AG04450 (cell line): ENCODE results near the gene PTCD1. TPM values are rescaled to one million over a fixed set of nuclear protein-coding genes. Genes with fewer than 3 reads are reported as not detected.

Experiments used
- CTCF ChIA-PET: fragments of 300-600, 350-600 bp; formaldehyde crosslinking; extraction: SDS; loops from one replicate; lab custom pipeline; 2022; ENCODE audit warnings: antibody characterized with exemption, inconsistent platforms; lab: Charles Lee
- POLR2A ChIA-PET: fragments of 350-600 bp; formaldehyde crosslinking; extraction: SDS; loops from one replicate; lab custom pipeline; 2021; ENCODE audit warnings: antibody characterized with exemption, inconsistent platforms; lab: Yijun Ruan, JAX
- DNase-seq: peaks from one replicate; pipeline ENCODE4 v3.0.0-alpha.2; 2011; ENCODE audit warnings: low read depth, low spot score
- H3K27ac ChIP-seq: one replicate; pipeline ENCODE4 v1.5.1; 2012; ENCODE audit warnings: low read depth, low read length, control low read depth
- H3K27me3 ChIP-seq: one replicate; pipeline ENCODE4 v1.6.0; 2012; ENCODE audit warnings: low read length; ENCODE audit not compliant: control insufficient read depth, insufficient read depth
- H3K4me3 ChIP-seq: 2 replicates; pipeline ENCODE4 v1.5.1; 2011; ENCODE audit warnings: mild to moderate bottlenecking, low read depth, low read length, control low read depth
- H3K9me3 ChIP-seq: 2 replicates; pipeline ENCODE4 v1.5.1; 2012; ENCODE audit warnings: low read length; ENCODE audit not compliant: control insufficient read depth, insufficient read depth
- CTCF ChIP-seq: IDR thresholded peaks from 2 replicates; pipeline ENCODE4 v1.5.1; 2011; ENCODE audit warnings: low read depth, low read length, control low read depth, inconsistent platforms
- polyA plus RNA-seq: library from polyadenylated mRNA; depleted of rRNA; stranded (reverse); fragments of >200 nt; gene quantifications from 2 replicates; pipeline ENCODE4 v1.2.3, GENCODE V29; 2011

Gene PTCD1
- polyA plus RNA-seq, 1 experiment: 2.7 TPM

- Histone ChIP-seq H3K9me3 (peaks cover 7% of the 10 kb centered on the region; the same call in 1 of the 2 replicates), H3K27ac (no peak overlapping the region), H3K27me3 (no peaks in the 10 kb centered on the region), H3K4me3 (no peak overlapping the region)
- POLR2A ChIA-PET: interaction anchor here (0.6 kb wide), 1 partner anchor 550 kb away, joined by 10 read pairs; no protein-coding TSS in a partner anchor
- CTCF ChIA-PET: no interaction called here
- TF ChIP-seq CTCF: no peak
- no peak for DNase-seq
Measured at GRCh38 chr7:99468336-99468918, 29.8 kb upstream of the PTCD1 start.

- ChIA-PET CTCF (interaction anchor here (0.6 to 0.7 kb wide), 3 partner anchors 8 to 528 kb away, joined by 3 to 10 read pairs (median 3); no protein-coding TSS in a partner anchor), POLR2A (no interaction called here)
Measured at GRCh38 chr7:99465421-99465768, 26.8 kb upstream of the PTCD1 start.

GRCh38 chr7:99461221-99461620 lies 22.6 kb upstream of the PTCD1 start:
- DNase-seq: no peak
- CTCF ChIA-PET: no interaction called here
- POLR2A ChIA-PET: no interaction called here
- 0 out of 2 replicates have a peak, but pooled peaks have one; percentile 11 for TF ChIP-seq CTCF
- H3K27me3 ChIP-seq: no peaks in the 10 kb centered on the region
- no peak overlapping the region for H3K27ac ChIP-seq
- no peak overlapping the region for H3K4me3 ChIP-seq
- H3K9me3 ChIP-seq: peaks cover 3% of the 10 kb centered on the region; the same call in 1 of the 2 replicates

More at GRCh38 chr7:99465421-99465768, 26.8 kb upstream of the PTCD1 start:
- Histone ChIP-seq H3K9me3 (peaks cover 7% of the 10 kb centered on the region; the same call in 1 of the 2 replicates), H3K4me3 (peak overlapping the region; percentile 97), H3K27me3 (no peaks in the 10 kb centered on the region), H3K27ac (peak overlapping the region; percentile 73)
- no peak for DNase-seq
- no peak for TF ChIP-seq CTCF

GRCh38 chr7:99460651-99461050 lies 22.1 kb upstream of the PTCD1 start:
- no peak for TF ChIP-seq CTCF
- no peak overlapping the region for H3K27ac ChIP-seq
- peaks cover under 1% of the 10 kb centered on the region; the same call in 1 of the 2 replicates for H3K9me3 ChIP-seq
- ChIA-PET CTCF (interaction anchor here (0.6 kb wide), 1 partner anchor 120 kb away, joined by 7 read pairs; no protein-coding TSS in a partner anchor), POLR2A (interaction anchor here (1.0 kb wide), 1 partner anchor 22 kb away, joined by 3 read pairs; the partner anchor contains the start of genes CPSF4 and PTCD1)
- no peaks in the 10 kb centered on the region for H3K27me3 ChIP-seq
- no peak for DNase-seq
- no peak overlapping the region for H3K4me3 ChIP-seq

- peak; percentile 40 for TF ChIP-seq CTCF
- no peak overlapping the region for H3K27ac ChIP-seq
- POLR2A ChIA-PET: no interaction called here
- no peak for DNase-seq
- H3K9me3 ChIP-seq: no peaks in the 10 kb centered on the region
- no peaks in the 10 kb centered on the region for H3K27me3 ChIP-seq
- no peak overlapping the region for H3K4me3 ChIP-seq
- CTCF ChIA-PET: no interaction called here
Measured at GRCh38 chr7:99459087-99459486, 20.5 kb upstream of the PTCD1 start.
